CD4-positive, alpha-beta memory T cell (primary cell): ENCODE results near the gene POLR2L. TPM values are rescaled to one million over a fixed set of nuclear protein-coding genes. Genes with fewer than 3 reads are reported as not detected.

Experiments
- CTCF ChIA-PET: fragments of 350-600 bp; sonication (Branson Sonifier 250); formaldehyde crosslinking; loops from one replicate; lab custom pipeline; 2021; ENCODE audit warnings: inconsistent platforms; ENCODE audit not compliant: partially characterized antibody; lab: Charles Lee
- POLR2A ChIA-PET: fragments of 350-600 bp; sonication (Branson Sonifier 250); formaldehyde crosslinking; loops from one replicate; lab custom pipeline; 2021; ENCODE audit not compliant: partially characterized antibody; lab: Charles Lee
- DNase-seq, 5 donors: peaks; one replicate each; pipeline versions ENCODE4 v3.0.0 to v3.0.0-alpha.2; 2020 to 2022; ENCODE audit warnings: mixed read lengths in 1 of 5
- H3K27ac ChIP-seq: one replicate; pipeline ENCODE4 v1.7.0; 2013; ENCODE audit warnings: low read depth, low read length
- H3K27me3 ChIP-seq: 2 replicates; pipeline ENCODE4 v1.7.0; 2013; ENCODE audit warnings: mild to moderate bottlenecking, low read length, moderate library complexity; ENCODE audit not compliant: insufficient read depth
- H3K36me3 ChIP-seq: 2 replicates; pipeline ENCODE4 v1.7.0; 2013; ENCODE audit warnings: mild to moderate bottlenecking, low read length, moderate library complexity; ENCODE audit not compliant: insufficient read depth
- H3K4me1 ChIP-seq: 2 replicates; pipeline ENCODE4 v1.7.0; 2013; ENCODE audit warnings: mild to moderate bottlenecking, low read length, moderate library complexity; ENCODE audit not compliant: insufficient read depth
- H3K4me3 ChIP-seq, 2 donors: one replicate each; pipeline ENCODE4 v1.7.0; 2013; ENCODE audit warnings: low read length in 2 of 2, mild to moderate bottlenecking in 1 of 2
- H3K9me3 ChIP-seq, 2 donors: one replicate each; pipeline ENCODE4 v1.7.0; 2013; ENCODE audit warnings: low read length in 2 of 2, control low read depth in 1 of 2; ENCODE audit not compliant: control insufficient read depth in 1 of 2
- H3K27ac Mint-ChIP-seq, 7 donors: one replicate each; pipeline ENCODE4 v1.8.0; 2020 to 2021; ENCODE audit warnings: mixed read lengths in 7 of 7, mild to moderate bottlenecking in 6 of 7, inconsistent platforms in 3 of 7, moderate library complexity in 3 of 7
- H3K27me3 Mint-ChIP-seq, 2 donors: one replicate each; pipeline ENCODE4 v1.8.0; 2020 to 2021; ENCODE audit warnings: mixed read lengths in 2 of 2
- H3K36me3 Mint-ChIP-seq, 2 donors: one replicate each; pipeline ENCODE4 v1.8.0; 2020 to 2021; ENCODE audit warnings: mixed read lengths in 2 of 2, inconsistent platforms in 1 of 2, mild to moderate bottlenecking in 1 of 2
- H3K4me1 Mint-ChIP-seq, 4 donors: one replicate each; pipeline ENCODE4 v1.8.0; 2020 to 2021; ENCODE audit warnings: mixed read lengths in 4 of 4, mild to moderate bottlenecking in 1 of 4
- H3K4me3 Mint-ChIP-seq, 8 donors: one replicate each; pipeline ENCODE4 v1.8.0; 2020 to 2021; ENCODE audit warnings: mixed read lengths in 8 of 8, mild to moderate bottlenecking in 7 of 8, moderate library complexity in 6 of 8, inconsistent platforms in 3 of 8
- H3K9me3 Mint-ChIP-seq, 8 donors: one replicate each; pipeline ENCODE4 v1.8.0; 2020 to 2021; ENCODE audit warnings: mixed read lengths in 8 of 8, mild to moderate bottlenecking in 5 of 8, inconsistent platforms in 3 of 8, moderate library complexity in 1 of 8
- intact Hi-C: fragments of 100-400 bp; cut with micrococcal nuclease; formaldehyde crosslinking; loops from one replicate; pipeline ENCODE4 v1.15.1; 2023
- polyA plus RNA-seq, 2 donors: library from polyadenylated mRNA; unstranded; fragments of 300-500 nt; fragmentation: Illumina TruSeq; gene quantifications; one replicate each; pipeline ENCODE4 v1.2.3, GENCODE V29; 2021
- total RNA-seq, 2 experiments: library from RNA; stranded (reverse); gene quantifications; one replicate each; pipeline ENCODE4 v1.2.3, GENCODE V29; 2021

POLR2L gene
- total and polyA plus RNA-seq, 4 experiments from 2014 or later: 55.8 to 108 (median 69.9) TPM

DNA sequence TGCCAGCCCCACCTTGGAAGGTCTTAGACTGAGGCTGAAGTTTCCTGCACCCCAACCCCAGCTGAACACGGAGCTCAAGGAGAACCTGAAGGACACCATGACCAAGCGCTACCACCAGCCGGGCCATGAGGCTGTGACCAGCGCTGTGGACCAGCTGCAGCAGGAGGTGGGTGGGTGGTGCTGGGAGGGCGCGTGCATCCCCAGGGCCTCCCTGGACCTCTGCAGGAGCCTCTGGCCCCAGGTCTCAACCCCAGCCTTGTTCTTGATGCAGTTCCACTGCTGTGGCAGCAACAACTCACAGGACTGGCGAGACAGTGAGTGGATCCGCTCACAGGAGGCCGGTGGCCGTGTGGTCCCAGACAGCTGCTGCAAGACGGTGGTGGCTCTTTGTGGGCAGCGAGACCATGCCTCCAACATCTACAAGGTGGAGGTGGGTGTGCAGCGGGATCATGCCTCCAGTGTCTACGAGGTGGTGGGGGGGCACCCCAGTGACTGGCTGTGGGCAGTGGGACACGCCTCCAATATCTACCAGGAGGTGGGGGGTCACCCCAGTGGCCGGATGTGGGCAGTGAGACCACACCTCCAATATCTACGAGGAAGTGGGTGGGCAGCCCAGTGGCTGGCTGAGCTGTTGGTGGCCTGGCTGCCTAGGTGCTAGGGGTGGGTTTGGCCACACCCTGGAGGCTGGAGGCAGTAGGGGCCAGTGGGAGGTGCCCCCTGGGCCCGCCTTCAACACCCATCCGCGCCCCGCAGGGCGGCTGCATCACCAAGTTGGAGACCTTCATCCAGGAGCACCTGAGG is 4.9 kb downstream of the POLR2L start:
- ChIA-PET CTCF (interaction anchor here (1.0 kb wide), 1 partner anchor 10 kb away, joined by 3 read pairs; no protein-coding TSS in a partner anchor), POLR2A (interaction anchor here (1.3 to 2.5 kb wide), 2 partner anchors 15 to 18 kb away, joined by 3 to 9 read pairs; partner anchors contain the start of gene PNPLA2)
- H3K27ac ChIP-seq: no peak overlapping the region
- H3K9me3 ChIP-seq: no peaks in the 10 kb centered on the region
- no peak for DNase-seq
- H3K4me3 ChIP-seq: no peak overlapping the region
- H3K27me3 ChIP-seq: no peaks in the 10 kb centered on the region
- peaks cover 0 to 1% (median 0%) of the 10 kb centered on the region in 8 donors for H3K9me3 Mint-ChIP-seq
- intact Hi-C loops: no loop called here
- no peak overlapping the region for H3K4me3 Mint-ChIP-seq
- peaks cover 0 to 15% of the 10 kb centered on the region in 2 donors for H3K36me3 Mint-ChIP-seq
- H3K27ac Mint-ChIP-seq: no peak overlapping the region
- H3K27me3 Mint-ChIP-seq: no peaks in the 10 kb centered on the region
- H3K36me3 ChIP-seq: peaks cover 13% of the 10 kb centered on the region
- H3K4me1 Mint-ChIP-seq: peaks cover 4 to 29% (median 13%) of the 10 kb centered on the region in 4 donors
- H3K4me1 ChIP-seq: peaks cover 30% of the 10 kb centered on the region

DNA sequence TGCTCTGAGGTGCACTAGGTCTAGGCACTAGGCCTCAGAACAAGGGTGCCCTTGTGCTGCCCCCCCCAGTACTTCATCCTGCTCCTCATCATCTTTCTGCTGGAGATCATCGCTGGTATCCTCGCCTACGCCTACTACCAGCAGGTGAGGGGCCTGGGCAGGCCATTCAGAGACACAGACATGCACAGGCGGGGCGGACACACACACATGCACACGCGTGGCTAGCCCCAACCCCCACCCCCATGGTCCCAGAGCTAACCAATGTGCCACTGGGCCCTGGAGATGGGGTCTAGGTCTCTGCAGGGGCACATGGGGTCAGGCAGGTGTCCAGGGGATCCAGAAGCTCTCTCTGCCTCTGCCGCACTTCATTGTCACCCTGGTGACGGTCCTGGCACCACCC is 5.6 kb downstream of the POLR2L start:
- POLR2A ChIA-PET: interaction anchor here (1.3 to 2.5 kb wide), 2 partner anchors 14 to 17 kb away, joined by 3 to 9 read pairs; partner anchors contain the start of gene PNPLA2
- peaks cover 0 to 13% of the 10 kb centered on the region in 2 donors for H3K36me3 Mint-ChIP-seq
- no peak overlapping the region for H3K4me3 Mint-ChIP-seq
- H3K9me3 Mint-ChIP-seq: peaks cover 0 to 1% (median 0%) of the 10 kb centered on the region in 8 donors
- Histone ChIP-seq H3K4me3 (no peak overlapping the region), H3K9me3 (no peaks in the 10 kb centered on the region), H3K27me3 (no peaks in the 10 kb centered on the region), H3K27ac (no peak overlapping the region), H3K4me1 (peaks cover 35% of the 10 kb centered on the region), H3K36me3 (peaks cover 13% of the 10 kb centered on the region)
- H3K27ac Mint-ChIP-seq: no peak overlapping the region
- CTCF ChIA-PET: no interaction called here
- H3K27me3 Mint-ChIP-seq: no peaks in the 10 kb centered on the region
- H3K4me1 Mint-ChIP-seq: peaks cover 4 to 30% (median 14%) of the 10 kb centered on the region in 4 donors
- DNase-seq: no peak
- intact Hi-C loops: no loop called here

DNA sequence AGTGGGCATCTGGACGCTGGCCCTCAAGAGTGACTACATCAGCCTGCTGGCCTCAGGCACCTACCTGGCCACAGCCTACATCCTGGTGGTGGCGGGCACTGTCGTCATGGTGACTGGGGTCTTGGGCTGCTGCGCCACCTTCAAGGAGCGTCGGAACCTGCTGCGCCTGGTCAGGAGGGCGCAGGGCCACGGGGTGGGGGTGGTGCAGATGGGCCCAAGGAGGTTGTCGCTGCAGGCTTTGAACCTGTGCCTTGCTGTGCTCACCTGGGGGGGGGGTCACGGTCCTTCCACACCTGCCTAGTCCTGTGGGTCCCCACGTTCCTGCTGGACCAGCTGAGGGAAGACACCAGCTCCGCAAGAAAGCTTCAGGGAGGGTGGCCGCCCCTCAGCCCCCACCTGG is 6.1 kb downstream of the POLR2L start:
- Mint-ChIP-seq H3K27me3 (no peaks in the 10 kb centered on the region), H3K4me1 (peaks cover 3 to 31% (median 14%) of the 10 kb centered on the region in 4 donors), H3K4me3 (no peak overlapping the region), H3K36me3 (peaks cover 0 to 13% of the 10 kb centered on the region in 2 donors), H3K9me3 (peaks cover 0 to 1% (median 0%) of the 10 kb centered on the region in 8 donors), H3K27ac (no peak overlapping the region)
- Histone ChIP-seq H3K36me3 (peaks cover 13% of the 10 kb centered on the region), H3K27me3 (no peaks in the 10 kb centered on the region), H3K27ac (no peak overlapping the region), H3K4me1 (peaks cover 35% of the 10 kb centered on the region), H3K9me3 (no peaks in the 10 kb centered on the region), H3K4me3 (no peak overlapping the region)
- ChIA-PET CTCF (no interaction called here), POLR2A (interaction anchor here (1.3 to 2.5 kb wide), 2 partner anchors 13 to 17 kb away, joined by 3 to 9 read pairs; partner anchors contain the start of gene PNPLA2)
- DNase-seq: no peak
- intact Hi-C loops: no loop called here

- H3K4me1 Mint-ChIP-seq: peaks cover 0 to 24% (median 8%) of the 10 kb centered on the region in 4 donors
- no peaks in the 10 kb centered on the region for H3K9me3 ChIP-seq
- DNase-seq: no peak
- ChIA-PET POLR2A (interaction anchor here (6.6 to 7.2 kb wide), 2 partner anchors 8 to 14 kb away, joined by 67 to 101 read pairs; partner anchors contain the start of genes PNPLA2, POLR2L and TSPAN4), CTCF (no interaction called here)
- intact Hi-C loops: no loop called here
- peak overlapping the region in 5 of 8 donors; percentile 59 to 82 (median 70) for H3K4me3 Mint-ChIP-seq
- H3K27me3 Mint-ChIP-seq: peaks cover 0 to under 1% of the 10 kb centered on the region in 2 donors
- no peak overlapping the region for H3K27ac ChIP-seq
- peak overlapping the region in 4 of 7 donors; percentile 7 to 70 (median 26) for H3K27ac Mint-ChIP-seq
- peaks cover 8% of the 10 kb centered on the region for H3K36me3 ChIP-seq
- H3K36me3 Mint-ChIP-seq: peaks cover 0 to 10% of the 10 kb centered on the region in 2 donors
- peaks cover 36% of the 10 kb centered on the region for H3K4me1 ChIP-seq
- H3K4me3 ChIP-seq: no peak overlapping the region
- H3K27me3 ChIP-seq: no peaks in the 10 kb centered on the region
- H3K9me3 Mint-ChIP-seq: no peaks in the 10 kb centered on the region
These were observed 7.7 kb downstream of the POLR2L start for GRCh38 chr11:834371-835316.

DNA sequence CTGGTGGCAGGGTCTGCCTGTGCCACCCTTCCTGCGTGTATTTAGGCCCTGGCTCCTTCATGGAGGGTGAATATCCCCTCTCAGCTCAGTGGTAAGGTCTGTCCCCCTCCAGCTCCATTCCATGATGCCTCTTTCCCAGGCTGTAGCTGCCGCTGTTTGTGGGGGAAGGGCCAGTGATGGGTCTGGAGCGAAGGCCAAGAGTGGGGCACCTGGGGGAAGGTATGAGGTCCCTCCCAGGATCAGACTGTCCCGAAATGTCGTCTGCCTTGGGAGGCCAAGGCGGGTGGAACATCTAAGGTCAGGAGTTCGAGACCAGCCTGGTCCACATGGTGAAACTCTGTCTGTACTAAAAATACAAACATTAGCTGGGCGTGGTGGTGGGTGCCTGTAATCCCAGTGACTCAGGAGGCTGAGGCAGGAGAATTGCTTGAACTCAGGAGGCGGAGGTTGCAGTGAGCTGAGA is 8.4 kb downstream of the POLR2L start:
- Mint-ChIP-seq H3K4me3 (peak overlapping the region; percentile 30 to 82 (median 66)), H3K27me3 (peaks cover 3 to 6% of the 10 kb centered on the region in 2 donors), H3K36me3 (peaks cover 0 to 7% of the 10 kb centered on the region in 2 donors), H3K9me3 (no peaks in the 10 kb centered on the region), H3K27ac (peak overlapping the region in 5 of 7 donors; percentile 7 to 70 (median 29)), H3K4me1 (peaks cover 0 to 32% (median 13%) of the 10 kb centered on the region in 4 donors)
- DNase-seq: no peak
- ChIA-PET CTCF (no interaction called here), POLR2A (interaction anchor here (0.9 to 7.2 kb wide), 3 partner anchors 9 to 29 kb away, joined by 3 to 101 read pairs (median 67); partner anchors contain the start of genes PIDD1, PNPLA2, POLR2L and TSPAN4)
- Histone ChIP-seq H3K4me3 (peak overlapping the region in 1 of 2 donors; percentile 43), H3K4me1 (peaks cover 44% of the 10 kb centered on the region), H3K27ac (no peak overlapping the region), H3K9me3 (no peaks in the 10 kb centered on the region), H3K27me3 (peaks cover 3% of the 10 kb centered on the region), H3K36me3 (peaks cover 3% of the 10 kb centered on the region)
- intact Hi-C loops: loop anchor here (2.0 kb wide), 1 partner anchor 15 kb away; the partner anchor contains the start of gene PNPLA2

- Mint-ChIP-seq H3K4me3 (peak overlapping the region in 7 of 8 donors; percentile 25 to 82 (median 67)), H3K36me3 (peaks cover 0 to 3% of the 10 kb centered on the region in 2 donors), H3K4me1 (peaks cover 0 to 36% (median 14%) of the 10 kb centered on the region in 4 donors), H3K27ac (peak overlapping the region in 1 of 7 donors; percentile 7), H3K27me3 (peaks cover 4 to 8% of the 10 kb centered on the region in 2 donors), H3K9me3 (no peaks in the 10 kb centered on the region)
- ChIA-PET CTCF (no interaction called here), POLR2A (interaction anchor here (0.9 to 7.2 kb wide), 3 partner anchors 10 to 28 kb away, joined by 3 to 101 read pairs (median 67); partner anchors contain the start of genes PIDD1, PNPLA2, POLR2L and TSPAN4)
- intact Hi-C loops: loop anchor here (2.0 kb wide), 1 partner anchor 14 kb away; the partner anchor contains the start of gene PNPLA2
- Histone ChIP-seq H3K4me1 (peaks cover 47% of the 10 kb centered on the region), H3K9me3 (no peaks in the 10 kb centered on the region), H3K36me3 (no peaks in the 10 kb centered on the region), H3K27ac (peak overlapping the region; percentile 15), H3K4me3 (peak overlapping the region in 1 of 2 donors; percentile 43), H3K27me3 (peaks cover 3% of the 10 kb centered on the region)
- peak in 1 of 5 donors; percentile 26 for DNase-seq
These were observed 9.1 kb downstream of the POLR2L start for GRCh38 chr11:833114-833791.
